Stimulated activated effector memory CD8-positive, alpha-beta T cell treated with anti-CD3 and anti-CD28 coated beads, Interleukin-12 subunit alpha, Interleukin-12 subunit beta, amount 100 ng/mL, for 72 hours (primary cell): ENCODE data around the gene USP25.

ENCODE experiments used
- ATAC-seq: fragments of 150-1000 bp; cut with Tn5 transposase; 2 replicates; pipeline ENCODE4 v1.10.0; 2021
- DNase-seq, 2 donors: peaks; one replicate each; pipeline ENCODE4 v3.0.0; 2021 to 2022; ENCODE audit warnings: low spot score in 2 of 2
- H3K27ac Mint-ChIP-seq: one replicate; pipeline ENCODE4 v1.8.0; 2022; ENCODE audit warnings: mild to moderate bottlenecking, mixed read lengths
- H3K36me3 Mint-ChIP-seq: one replicate; pipeline ENCODE4 v1.8.0; 2022; ENCODE audit warnings: mild to moderate bottlenecking, mixed read lengths
- H3K4me1 Mint-ChIP-seq: one replicate; pipeline ENCODE4 v1.8.0; 2022; ENCODE audit warnings: mixed read lengths
- H3K4me3 Mint-ChIP-seq: one replicate; pipeline ENCODE4 v1.8.0; 2022; ENCODE audit warnings: mild to moderate bottlenecking, mixed read lengths
- H3K9me3 Mint-ChIP-seq: one replicate; pipeline ENCODE4 v1.8.0; 2022; ENCODE audit warnings: mixed read lengths

The USP25 gene

DNA sequence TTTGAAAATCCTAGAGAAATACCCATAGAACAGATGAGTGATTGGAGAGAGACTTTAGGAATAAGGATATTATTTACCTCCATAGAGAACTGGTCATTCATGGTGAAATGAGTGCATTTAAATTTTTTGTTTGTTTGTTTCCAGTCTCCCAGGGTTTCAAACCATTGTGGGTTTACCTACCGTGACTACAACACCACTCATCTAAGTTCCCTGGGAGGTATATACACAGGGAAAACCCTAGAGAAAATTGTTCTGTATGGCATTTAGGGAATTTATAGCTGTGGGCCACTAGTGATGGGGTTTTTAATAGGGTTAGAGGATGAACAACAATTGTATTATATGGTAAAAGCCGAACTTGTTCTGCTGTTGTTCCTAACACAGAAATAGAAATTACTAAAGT is 109.2 kb downstream of the USP25 start:
- no peaks in the 10 kb centered on the region for H3K4me1 Mint-ChIP-seq
- peaks cover 23% of the 10 kb centered on the region for H3K36me3 Mint-ChIP-seq
- H3K27ac Mint-ChIP-seq, result no peak overlapping the region
- H3K9me3 Mint-ChIP-seq, result no peaks in the 10 kb centered on the region
- no peak for DNase-seq
- no peak for ATAC-seq
- H3K4me3 Mint-ChIP-seq, result no peak overlapping the region

- peaks cover 17% of the 10 kb centered on the region for H3K36me3 Mint-ChIP-seq
- H3K4me3 Mint-ChIP-seq, result no peak overlapping the region
- ATAC-seq (no peak), DNase-seq (no peak)
- H3K9me3 Mint-ChIP-seq, result no peaks in the 10 kb centered on the region
- no peaks in the 10 kb centered on the region for H3K4me1 Mint-ChIP-seq
- no peak overlapping the region for H3K27ac Mint-ChIP-seq
These were observed 109.8 kb downstream of the USP25 start for GRCh38 chr21:15839601-15840000.

DNA sequence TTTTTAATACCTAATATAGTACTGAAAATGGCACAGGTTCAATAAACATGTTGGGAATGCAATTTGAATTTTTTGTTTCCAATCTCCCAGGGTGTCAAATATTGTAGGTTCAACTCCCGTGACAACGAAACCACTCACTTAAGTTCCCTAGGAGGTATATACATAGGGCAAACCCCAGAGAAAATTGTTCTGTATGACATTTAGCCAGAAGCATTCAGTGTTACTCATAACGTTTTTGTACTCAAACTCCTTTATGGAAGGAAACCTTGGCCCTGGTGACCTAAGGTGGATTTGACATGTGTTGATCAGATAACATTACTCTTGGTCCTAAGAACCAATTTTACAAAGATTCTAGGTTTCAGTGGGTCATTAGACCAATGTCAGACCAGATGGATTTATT is 110.6 kb downstream of the USP25 start:
- Mint-ChIP-seq H3K4me1 (no peaks in the 10 kb centered on the region), H3K4me3 (no peak overlapping the region), H3K9me3 (no peaks in the 10 kb centered on the region), H3K27ac (no peak overlapping the region), H3K36me3 (peaks cover 17% of the 10 kb centered on the region)
- DNase-seq (no peak), ATAC-seq (no peak)

DNA sequence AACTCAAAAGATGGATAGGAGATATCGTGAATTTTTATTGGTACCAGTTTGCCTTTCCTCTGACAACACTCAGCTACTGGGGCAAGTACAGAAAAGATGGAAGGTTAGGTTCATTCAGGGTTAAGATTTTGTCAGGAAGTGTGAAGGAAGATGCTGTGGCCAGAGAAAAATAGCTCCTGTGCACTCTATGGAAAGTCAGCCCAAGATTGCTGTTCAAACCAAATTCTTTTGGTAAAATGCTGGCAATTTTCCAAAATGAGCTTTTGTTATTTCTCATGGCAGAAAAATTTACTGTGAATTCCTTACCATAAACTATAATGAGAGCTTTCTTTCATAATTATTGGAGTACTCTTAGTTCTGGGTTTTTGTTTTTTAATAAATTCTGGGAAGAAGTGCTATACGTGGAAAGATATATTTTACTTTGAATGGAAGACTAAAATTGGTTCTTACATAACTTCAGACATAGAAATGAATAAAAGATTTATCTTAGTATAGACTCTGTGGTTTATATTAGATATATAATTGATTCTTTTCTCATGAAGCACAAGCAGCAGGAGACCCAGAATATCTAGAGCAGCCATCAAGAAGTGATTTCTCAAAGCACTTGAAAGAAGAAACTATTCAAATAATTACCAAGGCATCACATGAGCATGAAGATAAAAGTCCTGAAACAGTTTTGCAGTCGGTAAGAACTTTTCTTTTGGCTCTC is 112.2 kb downstream of the USP25 start:
- no peak overlapping the region for H3K4me3 Mint-ChIP-seq
- H3K27ac Mint-ChIP-seq, result no peak overlapping the region
- peaks cover 17% of the 10 kb centered on the region for H3K36me3 Mint-ChIP-seq
- H3K4me1 Mint-ChIP-seq, result no peaks in the 10 kb centered on the region
- H3K9me3 Mint-ChIP-seq, result no peaks in the 10 kb centered on the region
- ATAC-seq, result no peak
- DNase-seq, result no peak

- no peak for DNase-seq
- Mint-ChIP-seq H3K36me3 (peaks cover 17% of the 10 kb centered on the region), H3K4me1 (no peaks in the 10 kb centered on the region), H3K4me3 (no peak overlapping the region), H3K27ac (no peak overlapping the region), H3K9me3 (no peaks in the 10 kb centered on the region)
- ATAC-seq, result no peak
These were observed 112.7 kb downstream of the USP25 start for GRCh38 chr21:15842565-15842880.

- no peak overlapping the region for H3K27ac Mint-ChIP-seq
- no peak for DNase-seq
- ATAC-seq, result no peak
- peaks cover 23% of the 10 kb centered on the region for H3K36me3 Mint-ChIP-seq
- no peaks in the 10 kb centered on the region for H3K9me3 Mint-ChIP-seq
- H3K4me1 Mint-ChIP-seq, result no peaks in the 10 kb centered on the region
- H3K4me3 Mint-ChIP-seq, result no peak overlapping the region
These were observed 114.0 kb downstream of the USP25 start for GRCh38 chr21:15843766-15844165.

GRCh38 chr21:15848634-15849560 is 119.1 kb downstream of the USP25 start:
- no peak for ATAC-seq
- peaks cover 29% of the 10 kb centered on the region for H3K36me3 Mint-ChIP-seq
- H3K27ac Mint-ChIP-seq, result no peak overlapping the region
- no peak for DNase-seq
- no peaks in the 10 kb centered on the region for H3K4me1 Mint-ChIP-seq
- no peaks in the 10 kb centered on the region for H3K9me3 Mint-ChIP-seq
- H3K4me3 Mint-ChIP-seq, result no peak overlapping the region

GRCh38 chr21:15849927-15850326 is 120.1 kb downstream of the USP25 start:
- Mint-ChIP-seq H3K9me3 (no peaks in the 10 kb centered on the region), H3K4me1 (no peaks in the 10 kb centered on the region), H3K27ac (no peak overlapping the region), H3K4me3 (no peak overlapping the region), H3K36me3 (peaks cover 39% of the 10 kb centered on the region)
- ATAC-seq (no peak), DNase-seq (no peak)

GRCh38 chr21:15850645-15851044 is 120.9 kb downstream of the USP25 start:
- Mint-ChIP-seq H3K9me3 (no peaks in the 10 kb centered on the region), H3K4me3 (no peak overlapping the region), H3K4me1 (no peaks in the 10 kb centered on the region), H3K36me3 (peaks cover 39% of the 10 kb centered on the region), H3K27ac (no peak overlapping the region)
- DNase-seq, result no peak
- no peak for ATAC-seq

- peaks cover 34% of the 10 kb centered on the region for H3K36me3 Mint-ChIP-seq
- no peak overlapping the region for H3K4me3 Mint-ChIP-seq
- no peak overlapping the region for H3K27ac Mint-ChIP-seq
- ATAC-seq (no peak), DNase-seq (no peak)
- no peaks in the 10 kb centered on the region for H3K4me1 Mint-ChIP-seq
- H3K9me3 Mint-ChIP-seq, result no peaks in the 10 kb centered on the region
These were observed 122.4 kb downstream of the USP25 start for GRCh38 chr21:15852146-15852545.

DNA sequence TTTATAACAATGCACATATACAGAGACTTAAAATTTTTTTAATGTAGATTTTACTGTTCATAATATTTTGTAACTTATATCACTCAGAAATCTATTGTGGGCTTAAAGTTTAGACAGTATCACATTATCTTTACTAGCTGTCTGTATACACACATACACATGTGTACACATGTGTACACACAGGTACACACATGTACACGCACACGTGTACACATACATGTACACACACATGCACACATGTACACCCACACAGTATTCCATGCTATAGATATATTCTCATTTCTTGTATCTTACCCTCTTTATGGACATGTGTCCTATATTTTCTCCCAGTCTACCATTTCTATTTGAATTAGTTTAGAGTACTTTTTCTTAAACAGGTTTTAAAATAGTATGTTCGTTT is 123.3 kb downstream of the USP25 start:
- no peak overlapping the region for H3K27ac Mint-ChIP-seq
- H3K36me3 Mint-ChIP-seq, result peaks cover 32% of the 10 kb centered on the region
- H3K9me3 Mint-ChIP-seq, result no peaks in the 10 kb centered on the region
- H3K4me1 Mint-ChIP-seq, result no peaks in the 10 kb centered on the region
- H3K4me3 Mint-ChIP-seq, result no peak overlapping the region
- DNase-seq (no peak), ATAC-seq (no peak)

GRCh38 chr21:15856813-15857212 is 127.0 kb downstream of the USP25 start:
- Mint-ChIP-seq H3K27ac (no peak overlapping the region), H3K9me3 (no peaks in the 10 kb centered on the region), H3K4me3 (no peak overlapping the region), H3K36me3 (peaks cover 15% of the 10 kb centered on the region), H3K4me1 (no peaks in the 10 kb centered on the region)
- DNase-seq (no peak), ATAC-seq (no peak)

- no peak overlapping the region for H3K4me3 Mint-ChIP-seq
- DNase-seq, result no peak
- peaks cover 14% of the 10 kb centered on the region for H3K36me3 Mint-ChIP-seq
- no peaks in the 10 kb centered on the region for H3K4me1 Mint-ChIP-seq
- no peaks in the 10 kb centered on the region for H3K9me3 Mint-ChIP-seq
- ATAC-seq, result no peak
- no peak overlapping the region for H3K27ac Mint-ChIP-seq
These were observed 128.0 kb downstream of the USP25 start for GRCh38 chr21:15857740-15858139.

- ATAC-seq (no peak), DNase-seq (no peak)
- Mint-ChIP-seq H3K4me3 (no peak overlapping the region), H3K27ac (no peak overlapping the region), H3K4me1 (no peaks in the 10 kb centered on the region), H3K9me3 (no peaks in the 10 kb centered on the region), H3K36me3 (peaks cover 23% of the 10 kb centered on the region)
These were observed 130.8 kb downstream of the USP25 start for GRCh38 chr21:15860541-15860940.

DNA sequence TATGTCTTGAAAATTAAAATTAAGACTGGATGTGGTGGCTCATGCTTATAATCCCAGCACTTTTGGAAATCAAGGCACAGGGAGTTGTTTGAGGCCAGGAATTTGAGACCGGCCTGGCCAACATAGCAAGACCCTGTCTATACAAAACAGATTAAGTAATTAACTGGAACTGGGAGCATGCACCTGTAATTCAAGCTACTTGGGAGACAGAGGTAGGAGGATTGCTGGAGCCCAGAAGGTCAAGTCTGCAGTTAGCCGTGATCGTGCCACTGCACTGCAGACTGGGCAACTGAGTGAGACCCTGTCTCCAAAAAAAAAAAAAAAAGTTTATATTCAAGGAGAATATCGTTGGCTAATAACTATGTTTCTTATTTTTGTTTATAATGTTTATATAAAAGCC is 139.2 kb downstream of the USP25 start:
- DNase-seq (no peak), ATAC-seq (no peak)
- Mint-ChIP-seq H3K36me3 (peaks cover 99% of the 10 kb centered on the region), H3K4me3 (no peak overlapping the region), H3K27ac (no peak overlapping the region), H3K4me1 (no peaks in the 10 kb centered on the region), H3K9me3 (no peaks in the 10 kb centered on the region)

DNA sequence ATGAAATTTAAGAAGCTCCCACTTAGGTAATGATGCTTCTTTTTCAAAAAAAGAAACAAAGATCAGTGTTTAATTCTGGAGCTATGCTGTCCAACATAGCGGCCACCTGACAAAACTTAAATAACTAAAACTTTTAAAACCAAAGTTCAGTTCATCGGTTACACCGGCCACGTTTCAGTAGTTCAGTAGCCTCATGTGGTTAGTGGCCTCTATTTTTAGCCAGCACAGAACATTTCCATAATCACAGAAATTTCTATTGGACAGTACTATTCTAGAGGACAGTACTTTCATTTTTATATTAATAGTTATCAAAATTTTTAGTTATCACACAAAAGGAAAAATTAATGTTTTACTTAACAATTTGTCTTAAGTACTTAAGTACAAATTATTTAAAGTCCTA is 141.0 kb downstream of the USP25 start:
- DNase-seq, result no peak
- Mint-ChIP-seq H3K27ac (no peak overlapping the region), H3K36me3 (peaks cover 99% of the 10 kb centered on the region), H3K4me1 (no peaks in the 10 kb centered on the region), H3K9me3 (no peaks in the 10 kb centered on the region), H3K4me3 (no peak overlapping the region)
- no peak for ATAC-seq
